K562 (cell line): ENCODE results near the gene RERE. TPM values are rescaled to one million over a fixed set of nuclear protein-coding genes. Genes with fewer than 3 reads are reported as not detected.

Experiments
- ATAC-seq: fragments of 200-7000 bp; cut with Tn5 transposase; 3 replicates; pipeline ENCODE4 v1.9.1; 2020; ENCODE audit warnings: moderate library complexity
- BruUV-seq: library from RNA; stranded (reverse); fragments of 400-500 nt; replicated peaks from 2 replicates; lab custom pipeline; 2021; lab: Mats Ljungman, UMichigan
- CTCF ChIA-PET: fragments of 300-600 bp; formaldehyde crosslinking; extraction: SDS; loops from one replicate; lab custom pipeline; 2021; ENCODE audit warnings: low intra/inter-chr PET ratio; lab: Yijun Ruan, JAX
- POLR2A ChIA-PET: fragments of 300-600, 350-650 bp; sonication (Branson Sonifier 250); formaldehyde crosslinking; extraction: SDS; loops from one replicate; lab custom pipeline; 2021; ENCODE audit warnings: antibody characterized with exemption, inconsistent platforms; lab: Yijun Ruan, JAX
- DNase-seq, 4 experiments: peaks; one replicate each; pipeline versions ENCODE4 v3.0.0 to v3.0.0-alpha.2; 2011 to 2018; ENCODE audit warnings: low spot score in 3 of 4, mixed read lengths in 3 of 4; ENCODE audit errors: extremely low read depth in 1 of 4
- FAIRE-seq: peaks from 2 replicates; lab custom pipeline; 2011; peaks lifted over from hg19 to GRCh38; lab: Jason Lieb, UNC
- H2AFZ ChIP-seq: 2 replicates; pipeline ENCODE4 v1.6.0; 2011; ENCODE audit warnings: low read depth, low read length, control low read depth, inconsistent platforms
- H3K27ac ChIP-seq: fragments of 200-600 bp; 3 replicates; pipeline ENCODE4 v1.8.0; 2011; ENCODE audit warnings: low read depth, mild to moderate bottlenecking, control low read depth, inconsistent platforms, low read length, moderate library complexity, mixed read lengths; ENCODE audit errors: extremely low read depth
- H3K27me3 ChIP-seq, 2 experiments: fragments of 300-600 bp in 1 of 2; 2 replicates in 1 of 2; 3 replicates in 1 of 2; pipeline versions ENCODE4 v1.6.0 to v1.8.0; 2011; ENCODE audit warnings: inconsistent platforms in 2 of 2, low read length in 2 of 2, mild to moderate bottlenecking in 1 of 2, mixed read lengths in 1 of 2, moderate library complexity in 1 of 2; ENCODE audit not compliant: control insufficient read depth in 2 of 2, insufficient read depth in 2 of 2
- H3K36me3 ChIP-seq: fragments of 300-600 bp; 3 replicates; pipeline ENCODE4 v1.8.0; 2011; ENCODE audit warnings: mild to moderate bottlenecking, low read length, inconsistent platforms; ENCODE audit not compliant: control insufficient read depth, insufficient read depth
- H3K4me1 ChIP-seq, 2 experiments: fragments of 200-600 bp in 1 of 2; replicated peaks in 1 of 2; 2 replicates in 1 of 2; 3 replicates in 1 of 2; pipeline versions ENCODE4 v1.5.1 to v1.8.0; 2011; ENCODE audit warnings: inconsistent platforms in 2 of 2, low read length in 2 of 2, mild to moderate bottlenecking in 1 of 2, mixed read lengths in 1 of 2, moderate library complexity in 1 of 2; ENCODE audit not compliant: control insufficient read depth in 2 of 2, insufficient read depth in 2 of 2
- H3K4me2 ChIP-seq: 2 replicates; pipeline ENCODE4 v1.6.1; 2011; ENCODE audit warnings: low read length, control low read depth, inconsistent platforms, mixed read lengths; ENCODE audit not compliant: insufficient read depth
- H3K4me3 ChIP-seq: fragments of 200-600 bp; sonication (generic), shearing (Covaris generic); 2 replicates; pipeline ENCODE4 v1.5.1; 2016; ENCODE audit warnings: control low read depth, inconsistent platforms
- H3K79me2 ChIP-seq: fragments of 200-600 bp; 3 replicates; pipeline ENCODE4 v1.8.0; 2011; ENCODE audit warnings: low read length, inconsistent platforms; ENCODE audit not compliant: control insufficient read depth, insufficient read depth
- H3K9ac ChIP-seq, 2 experiments: 2 replicates each; pipeline versions ENCODE4 v1.6.0 to v1.6.1; 2011; ENCODE audit warnings: low read depth in 2 of 2, low read length in 2 of 2, control low read depth in 1 of 2, inconsistent platforms in 1 of 2, mild to moderate bottlenecking in 1 of 2, mixed read lengths in 1 of 2; ENCODE audit not compliant: insufficient read depth in 1 of 2
- H3K9me1 ChIP-seq: one replicate; pipeline ENCODE4 v1.6.0; 2011; ENCODE audit warnings: inconsistent platforms, mild to moderate bottlenecking, low read length, moderate library complexity; ENCODE audit not compliant: control insufficient read depth, insufficient read depth
- H3K9me3 ChIP-seq: replicated peaks from 2 replicates; pipeline ENCODE4 v1.5.1; 2011; ENCODE audit warnings: low read depth, low read length, inconsistent platforms; ENCODE audit not compliant: control insufficient read depth, insufficient read depth
- H4K20me1 ChIP-seq: replicated peaks from 2 replicates; pipeline ENCODE4 v1.6.1; 2011; ENCODE audit warnings: low read length, inconsistent platforms, mixed read lengths; ENCODE audit not compliant: control insufficient read depth, insufficient read depth
- NEUROD1 ChIP-seq: fragments of 150-350 bp; IDR thresholded peaks from 2 replicates; pipeline ENCODE4 v1.6.1; 2014; ENCODE audit warnings: borderline replicate concordance, low read length, low read depth; ENCODE audit not compliant: partially characterized antibody
- NFATC3 ChIP-seq: fragments of 450-650 bp; IDR thresholded peaks from 2 replicates; pipeline ENCODE4 v1.6.1; 2017; ENCODE audit warnings: mild to moderate bottlenecking
- POLR2AphosphoS5 ChIP-seq: IDR thresholded peaks from 2 replicates; pipeline ENCODE4 v1.6.1; 2011; ENCODE audit warnings: mild to moderate bottlenecking, low read depth, low read length, moderate library complexity; ENCODE audit not compliant: control insufficient read depth, insufficient read depth
- ZKSCAN1 ChIP-seq: fragments of 150-350 bp; IDR thresholded peaks from 2 replicates; pipeline ENCODE4 v1.6.1; 2016; ENCODE audit warnings: low read depth, low read length
- WGBS: fragments of 100-300 bp; shearing (Covaris generic); methylation state at CpG from one replicate; pipeline ENCODE4 v1.1.6; 2016; ENCODE audit warnings: low coverage, mixed read lengths; ENCODE audit not compliant: insufficient coverage; ENCODE audit errors: missing lambda C conversion rate; 5-methylcytosine and 5-hydroxymethylcytosine counted together
- in situ Hi-C: fragments of 300-500 bp; cut with MboI; formaldehyde crosslinking; loops from 4 replicates; pipeline ENCODE4 v1.15.0; 2018; ENCODE audit warnings: inconsistent platforms, mixed read lengths
- intact Hi-C: fragments of 100-400 bp; cut with micrococcal nuclease; formaldehyde crosslinking; loops from 2 replicates; pipeline ENCODE4 v1.14.2; 2022
- polyA plus RNA-seq, 8 experiments: library from polyadenylated mRNA; depleted of rRNA in 4 of 8; stranded (reverse) in 5 of 8; unstranded in 3 of 8; fragments of >200 nt; fragmentation: Nextera tagmentation in 2 of 8; fragmentation: Illumina TruSeq in 1 of 8; extraction: Ambion mirVana in 2 of 8; extraction: Trizol in 1 of 8; gene quantifications; 2 replicates each; pipeline versions ENCODE4 v1.2.1 to v1.2.3, GENCODE V29; 2011 to 2014; ENCODE audit warnings: inconsistent platforms in 1 of 8, missing spikeins in 1 of 8
- total RNA-seq, 7 experiments: library from RNA; depleted of rRNA in 6 of 7; stranded (reverse); fragments of >200 nt in 6 of 7; fragmentation: Illumina TruSeq in 2 of 7; extraction: Trizol in 2 of 7; gene quantifications; 2 replicates each; pipeline versions ENCODE4 v1.2.1 to v1.2.3, GENCODE V29; 2011 to 2021; ENCODE audit warnings: low replicate concordance in 1 of 7
- TF ChIP-seq, protein P1 (sequence below): fragments of 250-450 bp; sonication (Bioruptor Pico); IDR thresholded peaks from 2 replicates; pipeline ENCODE4 v1.5.1; 2021; ENCODE audit warnings: mild to moderate bottlenecking
- TF ChIP-seq, protein P2 (sequence below): fragments of 250-450 bp; sonication (Bioruptor Pico); IDR thresholded peaks from 2 replicates; pipeline ENCODE4 v1.8.0; 2021; ENCODE audit warnings: moderate library complexity, mild to moderate bottlenecking, inconsistent platforms

Gene RERE
- total and polyA plus RNA-seq, 9 of the 15 experiments (the other 6 are each of a cell fraction or from before 2014, with no cell fraction given), result 3.0 to 51.5 (median 13.4) TPM

DNA sequence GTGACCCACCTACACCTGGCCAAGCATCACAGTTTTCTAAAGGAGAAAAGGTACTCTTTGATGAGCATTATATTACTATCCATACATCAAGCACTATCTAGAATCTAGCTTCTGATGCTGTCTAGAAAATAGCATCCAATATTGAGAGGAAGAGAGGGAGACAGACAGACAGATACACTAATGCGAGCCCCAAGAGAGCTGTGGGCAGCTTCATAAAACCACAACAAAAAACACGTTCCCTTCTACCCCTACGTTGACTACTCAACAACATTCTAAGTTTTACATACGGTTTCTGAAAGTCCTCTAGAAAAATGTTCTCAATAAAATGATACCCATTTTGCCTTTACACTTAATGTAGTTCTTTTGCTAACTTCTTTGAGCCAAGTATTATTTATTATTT, 277.8 kb downstream of the RERE start:
- WGBS, result 94% methylated on average over 4 of the region's 4 CpGs
- H4K20me1 ChIP-seq, result no peaks in the 10 kb centered on the region
- peaks cover 7% of the 10 kb centered on the region; the same call in 2 of the 3 replicates for H3K79me2 ChIP-seq
- H3K9me3 ChIP-seq, result peaks cover 5% of the 10 kb centered on the region; the same call in 1 of the 2 replicates
- no peaks in the 10 kb centered on the region for H3K9me1 ChIP-seq
- no peak overlapping the region for H2AFZ ChIP-seq
- ATAC-seq, result no peak
- no peak overlapping the region for H3K4me2 ChIP-seq
- H3K27ac ChIP-seq, result no peak overlapping the region
- no peak overlapping the region for H3K4me3 ChIP-seq
- no peaks in the 10 kb centered on the region for H3K27me3 ChIP-seq
- CTCF ChIA-PET, result no interaction called here
- peaks cover 14% of the 10 kb centered on the region; the same call in 2 of the 3 replicates for H3K36me3 ChIP-seq
- POLR2A ChIA-PET, result interaction anchor here (0.6 to 1.7 kb wide), 3 partner anchors 12 to 190 kb away, joined by 3 to 7 read pairs (median 3); no protein-coding TSS in a partner anchor
- peaks cover 3 to 20% of the 10 kb centered on the region in 2 experiments; a peak in 3 of 5 replicates for H3K4me1 ChIP-seq
- TF ChIP-seq ZKSCAN1 (no peak), NFATC3 (no peak), POLR2AphosphoS5 (no peak), NEUROD1 (no peak)
- TF ChIP-seq, protein P1, sequence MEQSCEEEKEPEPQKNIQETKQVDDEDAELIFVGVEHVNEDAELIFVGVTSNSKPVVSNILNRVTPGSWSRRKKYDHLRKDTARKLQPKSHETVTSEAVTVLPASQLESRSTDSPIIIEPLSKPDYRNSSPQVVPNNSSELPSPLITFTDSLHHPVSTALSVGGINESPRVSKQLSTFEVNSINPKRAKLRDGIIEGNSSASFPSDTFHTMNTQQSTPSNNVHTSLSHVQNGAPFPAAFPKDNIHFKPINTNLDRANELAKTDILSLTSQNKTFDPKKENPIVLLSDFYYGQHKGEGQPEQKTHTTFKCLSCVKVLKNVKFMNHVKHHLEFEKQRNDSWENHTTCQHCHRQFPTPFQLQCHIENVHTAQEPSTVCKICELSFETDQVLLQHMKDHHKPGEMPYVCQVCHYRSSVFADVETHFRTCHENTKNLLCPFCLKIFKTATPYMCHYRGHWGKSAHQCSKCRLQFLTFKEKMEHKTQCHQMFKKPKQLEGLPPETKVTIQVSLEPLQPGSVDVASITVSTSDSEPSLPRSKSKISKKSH (CRISPR knock-in tag), result no peak
- TF ChIP-seq, protein P2, sequence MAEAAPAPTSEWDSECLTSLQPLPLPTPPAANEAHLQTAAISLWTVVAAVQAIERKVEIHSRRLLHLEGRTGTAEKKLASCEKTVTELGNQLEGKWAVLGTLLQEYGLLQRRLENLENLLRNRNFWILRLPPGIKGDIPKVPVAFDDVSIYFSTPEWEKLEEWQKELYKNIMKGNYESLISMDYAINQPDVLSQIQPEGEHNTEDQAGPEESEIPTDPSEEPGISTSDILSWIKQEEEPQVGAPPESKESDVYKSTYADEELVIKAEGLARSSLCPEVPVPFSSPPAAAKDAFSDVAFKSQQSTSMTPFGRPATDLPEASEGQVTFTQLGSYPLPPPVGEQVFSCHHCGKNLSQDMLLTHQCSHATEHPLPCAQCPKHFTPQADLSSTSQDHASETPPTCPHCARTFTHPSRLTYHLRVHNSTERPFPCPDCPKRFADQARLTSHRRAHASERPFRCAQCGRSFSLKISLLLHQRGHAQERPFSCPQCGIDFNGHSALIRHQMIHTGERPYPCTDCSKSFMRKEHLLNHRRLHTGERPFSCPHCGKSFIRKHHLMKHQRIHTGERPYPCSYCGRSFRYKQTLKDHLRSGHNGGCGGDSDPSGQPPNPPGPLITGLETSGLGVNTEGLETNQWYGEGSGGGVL (CRISPR knock-in tag), result no peak
- no TSS peak for BruUV-seq
- no peak for FAIRE-seq
- intact Hi-C loops, result no loop called here
- no peak for DNase-seq
- no peak overlapping the region for H3K9ac ChIP-seq
- in situ Hi-C loops, result no loop called here
